NOMO-1 treated with dmso at 0.1 percent for 144 hours (cell line): ENCODE data around the gene NRF1.
"Not testable (repeated sequence)": the region's sequence is repeated elsewhere in the genome, so short reads cannot be mapped to it uniquely, and the experiment has no call there.

ENCODE experiments used
- DNase-seq: peaks from one replicate; lab custom pipeline; 2025; ENCODE audit not compliant: unreplicated experiment; lab: John Stamatoyannopoulos, UW

Gene NRF1

GRCh38 chr7:129606803-129607202 lies 4.7 kb upstream of the NRF1 start:
- no peak for DNase-seq

DNA sequence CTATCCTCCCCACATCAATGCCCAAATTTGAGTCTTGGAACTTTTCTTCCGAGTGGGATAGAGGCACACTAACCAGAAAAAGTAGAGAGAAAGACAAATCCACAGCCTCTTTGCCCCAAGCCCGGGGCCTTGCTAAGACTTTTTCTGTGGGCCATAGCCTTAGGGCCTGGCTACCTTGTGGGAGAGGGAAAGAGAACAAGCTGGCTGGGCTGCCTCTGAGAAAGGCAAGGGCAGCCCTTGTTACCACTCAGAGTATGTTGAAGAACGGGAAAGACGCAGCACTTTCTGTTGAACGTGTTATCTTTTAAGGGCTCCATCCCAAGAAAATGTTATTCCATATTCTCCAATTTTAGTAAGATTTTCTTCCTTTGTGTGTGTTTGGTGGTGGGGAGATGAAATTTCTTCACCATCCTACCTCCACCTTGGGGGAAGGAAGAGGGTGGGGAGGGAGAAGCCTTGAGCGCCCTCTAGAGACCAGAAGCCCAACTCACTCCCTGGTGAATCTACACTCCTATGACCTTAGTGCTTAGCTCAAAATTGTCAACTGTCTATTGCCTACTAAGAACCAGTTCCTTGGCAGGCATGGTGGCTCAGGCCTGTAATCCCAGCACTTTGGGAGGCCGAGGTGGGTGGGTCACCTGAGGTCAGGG lies 3.9 kb upstream of the NRF1 start:
- no peak for DNase-seq

DNA sequence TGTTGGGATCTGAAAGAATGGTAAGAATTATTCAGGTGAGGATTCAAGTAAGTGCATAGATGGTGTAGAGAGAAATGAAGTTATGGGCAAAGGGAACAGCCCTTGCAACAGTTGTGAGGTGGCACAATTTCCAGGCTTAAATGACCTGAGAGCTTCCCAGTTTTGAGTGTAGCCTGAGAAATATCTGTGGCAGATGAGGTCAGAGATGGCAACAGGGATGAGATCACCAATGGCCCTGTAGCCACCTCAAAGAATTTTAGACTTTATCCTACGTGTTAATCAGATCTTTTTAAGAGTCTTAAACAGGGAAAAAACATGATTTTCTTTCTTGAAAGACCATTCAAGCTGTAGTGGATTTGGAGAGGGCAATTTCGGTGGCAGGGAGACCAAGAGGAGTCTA lies 1.9 kb upstream of the NRF1 start:
- no peak for DNase-seq

DNA sequence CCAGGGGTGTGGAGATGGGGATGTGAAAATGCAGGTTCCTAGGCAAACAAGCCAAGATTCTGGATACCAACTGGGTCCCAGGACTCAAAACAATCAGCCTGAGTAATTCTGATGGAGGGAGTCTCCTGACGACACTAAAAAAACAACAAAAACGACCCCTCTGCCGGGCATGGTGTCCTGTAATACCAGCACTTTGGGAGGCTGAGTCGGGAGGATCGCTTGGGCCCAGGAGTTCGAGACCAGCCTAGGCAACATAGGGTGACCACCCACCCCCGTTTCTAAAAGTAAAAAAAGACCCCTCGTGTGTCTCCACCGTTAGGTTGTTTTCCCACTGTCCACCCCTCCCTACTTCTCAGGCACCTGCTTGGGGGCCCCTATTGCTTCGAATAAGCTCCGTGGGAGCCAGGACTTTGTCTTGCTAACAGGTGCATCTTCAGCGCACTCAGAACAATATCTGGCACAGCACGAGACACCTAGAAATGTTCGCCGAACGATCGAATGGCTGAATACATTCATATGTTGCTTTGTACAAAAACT lies 743 bp upstream of the NRF1 start:
- DNase-seq = no peak

DNA sequence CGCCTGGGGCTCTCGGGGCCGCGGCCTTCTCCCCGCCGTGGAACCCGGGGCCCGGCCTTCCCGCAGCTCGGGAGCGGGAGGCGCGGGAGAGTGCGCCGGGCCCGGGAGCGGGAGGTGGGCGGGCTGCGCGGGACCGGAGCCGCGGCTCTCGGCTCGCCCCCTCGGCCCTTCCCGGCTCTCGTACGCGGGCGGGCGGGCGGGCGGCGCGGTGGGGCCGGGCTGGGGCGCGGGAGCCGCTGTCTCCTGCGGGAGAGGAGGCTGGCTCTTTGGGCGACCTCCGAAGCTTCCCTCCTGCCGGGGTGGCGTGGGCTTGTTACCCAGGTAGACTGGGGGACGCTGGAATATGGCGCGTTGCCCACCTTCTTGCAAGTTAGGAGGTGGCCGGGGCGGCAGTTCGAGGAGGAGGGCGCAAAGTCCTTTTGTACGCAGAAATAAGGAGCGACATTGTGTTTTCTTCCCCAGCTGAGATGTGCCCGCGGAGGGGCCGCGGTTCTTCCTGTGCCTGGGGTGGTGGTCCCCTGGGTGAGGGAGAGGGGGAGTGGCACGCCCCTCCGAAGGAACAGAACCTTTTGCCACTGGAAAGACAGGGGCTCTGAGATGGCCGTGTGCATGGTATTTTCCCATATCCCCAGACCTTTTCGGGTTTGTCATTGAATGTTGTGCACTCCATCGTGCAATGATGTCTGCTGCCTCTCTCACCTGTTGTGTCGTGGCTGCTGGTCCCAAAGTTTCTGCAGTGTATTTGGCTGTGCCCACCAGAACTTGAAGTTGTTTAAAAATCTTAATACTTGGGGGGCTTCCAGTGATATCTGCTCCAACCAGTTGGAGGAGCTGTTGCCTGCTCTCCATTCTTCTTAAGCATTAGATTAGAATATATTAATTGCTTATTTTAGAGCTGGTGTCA lies 844 bp downstream of the NRF1 start:
- no peak for DNase-seq

- DNase-seq = no peak
Observed at GRCh38 chr7:129613016-129613337, 1.5 kb downstream of the NRF1 start.

DNA sequence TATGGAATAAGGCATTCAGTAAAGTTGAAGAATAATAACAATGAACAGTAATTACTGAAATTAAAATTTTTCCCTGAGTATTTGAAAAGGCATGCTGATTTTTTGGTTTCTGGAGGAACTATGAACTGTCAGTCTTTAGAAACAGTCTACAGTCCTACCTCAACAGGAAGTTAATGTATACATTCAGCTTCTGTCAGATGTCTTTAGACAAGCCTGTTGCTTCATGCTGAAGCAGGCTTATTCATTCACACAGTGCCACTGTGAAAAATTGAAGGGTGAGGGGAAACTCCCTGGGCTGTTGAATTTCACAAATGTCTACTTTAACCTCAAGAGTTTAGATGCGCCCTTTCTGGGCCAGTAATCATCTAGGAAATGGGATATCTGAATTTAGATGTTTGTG lies 3.5 kb downstream of the NRF1 start:
- DNase-seq = peak; percentile 22

- no peak for DNase-seq
Observed at GRCh38 chr7:129616530-129616929, 5.0 kb downstream of the NRF1 start.

DNA sequence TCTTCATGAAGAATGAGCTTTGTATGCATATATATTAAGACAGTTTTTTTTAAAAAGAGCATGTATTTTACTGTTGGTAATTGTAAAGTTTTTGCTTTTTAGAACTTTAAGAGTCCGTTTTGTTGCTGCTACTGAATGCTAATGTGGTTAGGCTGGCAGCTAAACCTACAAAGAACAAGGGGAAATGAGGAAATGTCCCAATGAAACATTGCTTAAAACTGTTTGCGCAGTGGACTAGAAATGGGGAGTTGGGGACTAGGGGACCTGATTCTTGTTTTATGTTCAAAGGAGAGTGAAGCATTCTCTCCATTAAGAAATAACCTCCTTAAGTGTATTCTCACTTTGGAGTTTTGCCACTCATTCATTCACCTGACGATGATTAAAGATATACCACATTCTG lies 5.7 kb downstream of the NRF1 start:
- DNase-seq = no peak

- no peak for DNase-seq
Observed at GRCh38 chr7:129617652-129618051, 6.1 kb downstream of the NRF1 start.

GRCh38 chr7:129626896-129627295 lies 15.4 kb downstream of the NRF1 start:
- no peak for DNase-seq

GRCh38 chr7:129630341-129630740 lies 18.8 kb downstream of the NRF1 start:
- DNase-seq = no peak

DNA sequence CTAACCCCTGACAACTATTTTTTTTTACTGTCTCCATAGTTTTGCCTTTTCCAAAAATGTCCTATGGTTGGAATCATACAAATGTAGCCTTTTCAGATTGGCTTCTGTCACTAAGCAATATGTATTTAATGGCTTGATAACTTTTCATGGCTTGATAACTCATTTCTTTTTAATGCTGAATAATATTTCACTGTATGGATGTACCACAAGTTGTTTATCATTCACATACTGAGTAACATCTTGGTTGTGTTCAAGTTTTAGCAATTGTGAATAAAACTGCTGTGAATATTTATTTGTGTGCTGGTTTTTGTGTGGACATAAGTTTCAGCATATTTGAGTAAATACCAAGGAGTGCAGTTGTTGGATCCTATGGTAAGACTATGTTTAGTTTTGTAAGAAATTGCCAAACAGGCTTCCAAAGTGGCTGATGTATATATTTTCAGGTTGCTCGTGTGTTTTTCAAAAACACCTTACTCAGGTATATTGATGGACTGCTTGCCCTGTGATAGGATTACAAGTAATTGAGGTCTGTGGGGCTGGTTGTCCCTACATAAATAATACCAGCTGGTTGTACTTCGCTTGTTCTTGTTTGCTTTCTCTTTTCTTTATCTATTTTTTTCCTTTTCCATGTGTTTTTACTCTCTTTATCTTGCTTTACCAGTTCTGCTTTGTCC lies 23.0 kb downstream of the NRF1 start:
- no peak for DNase-seq

GRCh38 chr7:129635300-129636029 lies 23.9 kb downstream of the NRF1 start:
- peak; percentile 39 for DNase-seq

DNA sequence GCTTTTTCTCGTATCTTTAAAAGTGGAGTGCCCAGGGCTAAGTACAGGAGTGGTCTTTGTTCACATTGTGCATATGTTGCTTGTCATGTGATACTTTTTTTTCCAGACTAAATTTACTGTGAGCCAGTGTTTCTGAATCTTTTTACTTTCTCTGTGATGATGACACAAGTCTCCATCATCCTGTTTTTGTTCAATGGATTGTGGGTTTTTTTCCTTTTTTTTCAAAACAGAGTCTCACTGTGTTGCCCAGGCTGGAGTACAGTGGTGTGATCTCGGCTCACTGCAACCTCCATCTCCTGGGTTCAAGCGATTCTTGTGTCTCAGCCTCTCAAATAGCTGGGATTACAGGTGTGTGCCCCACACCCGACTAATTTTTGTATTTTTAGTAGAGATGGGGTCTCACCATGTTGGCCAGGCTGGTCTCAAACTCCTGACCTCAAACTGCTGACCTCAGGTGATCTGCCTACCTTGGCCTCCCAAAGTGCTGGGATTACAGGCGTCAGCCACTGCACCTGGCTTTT lies 24.6 kb downstream of the NRF1 start:
- not testable (repeated sequence) for DNase-seq

DNA sequence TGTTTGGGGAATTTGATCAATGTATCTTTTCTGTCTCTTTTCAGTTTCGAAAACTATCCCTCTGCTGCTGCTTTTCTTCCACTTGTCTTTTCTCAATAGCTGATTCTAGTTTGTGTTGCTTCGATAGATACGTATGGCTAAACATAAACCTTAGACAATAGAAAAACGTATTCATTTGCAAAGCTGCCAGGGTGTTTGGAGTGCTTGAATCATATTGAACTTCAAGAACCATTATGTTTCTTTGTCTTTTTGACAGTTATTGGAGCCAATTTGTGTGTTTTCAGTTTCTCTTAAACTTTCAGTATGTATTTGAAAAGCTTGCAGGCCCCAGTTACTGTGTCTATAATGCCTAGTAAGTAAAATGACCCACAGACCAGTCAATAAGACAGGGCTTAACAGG lies 25.1 kb downstream of the NRF1 start:
- DNase-seq = no peak

DNA sequence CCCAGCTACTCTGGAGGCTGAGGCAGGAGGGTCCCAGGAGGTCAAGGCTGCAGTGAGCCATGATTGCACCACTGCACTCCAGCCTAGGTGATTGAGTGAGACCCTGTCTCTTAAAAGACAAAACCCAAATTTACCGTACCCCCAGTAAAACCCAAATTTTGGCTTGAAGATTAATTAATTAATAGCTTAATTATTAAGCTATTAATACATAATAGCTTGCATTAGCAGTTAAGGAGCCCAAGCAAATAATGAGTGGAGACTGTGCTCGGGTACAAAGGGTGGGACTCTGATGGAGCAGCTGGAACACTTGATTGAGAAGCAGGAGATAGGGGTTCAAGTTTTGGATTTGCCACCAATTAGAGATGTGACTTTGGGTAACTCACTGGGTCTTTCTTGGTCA lies 28.9 kb downstream of the NRF1 start:
- no peak for DNase-seq

- DNase-seq = no peak
Observed at GRCh38 chr7:129642871-129643549, 31.5 kb downstream of the NRF1 start.

GRCh38 chr7:129643550-129644170 lies 32.1 kb downstream of the NRF1 start:
- no peak for DNase-seq
